ENCODE results near the gene TASP1.

TASP1 gene

GRCh38 chr20:13567663-13568062 is 71.1 kb downstream of the TASP1 start:
- DNase-seq = no peak

GRCh38 chr20:13563854-13564253 is 74.9 kb downstream of the TASP1 start:
- DNase-seq = no peak

- DNase-seq = peak; percentile 28
Measured at GRCh38 chr20:13554706-13555105, 84.0 kb downstream of the TASP1 start.

- DNase-seq = peak; percentile 7
Measured at GRCh38 chr20:13554076-13554475, 84.7 kb downstream of the TASP1 start.

- DNase-seq = peak; percentile 6
Measured at GRCh38 chr20:13552061-13552460, 86.7 kb downstream of the TASP1 start.

GRCh38 chr20:13549451-13549850 is 89.3 kb downstream of the TASP1 start:
- DNase-seq = no peak

- peak; percentile 64 for DNase-seq
Measured at GRCh38 chr20:13546497-13547131, 92.1 kb downstream of the TASP1 start.

GRCh38 chr20:13545790-13546189 is 92.9 kb downstream of the TASP1 start:
- DNase-seq = no peak

- no peak for DNase-seq
Measured at GRCh38 chr20:13543783-13544182, 94.9 kb downstream of the TASP1 start.

- DNase-seq = no peak
Measured at GRCh38 chr20:13535627-13536026, 103.1 kb downstream of the TASP1 start.

- peak; percentile 7 for DNase-seq
Measured at GRCh38 chr20:13533946-13534345, 104.8 kb downstream of the TASP1 start.

GRCh38 chr20:13530146-13530545 is 108.6 kb downstream of the TASP1 start:
- no peak for DNase-seq

GRCh38 chr20:13526551-13526950 is 112.2 kb downstream of the TASP1 start:
- peak; percentile 11 for DNase-seq

GRCh38 chr20:13525225-13525940 is 113.3 kb downstream of the TASP1 start:
- DNase-seq = peak; percentile 90

- DNase-seq = no peak
Measured at GRCh38 chr20:13524339-13524738, 114.4 kb downstream of the TASP1 start.

- no peak for DNase-seq
Measured at GRCh38 chr20:13517831-13518230, 120.9 kb downstream of the TASP1 start.

GRCh38 chr20:13515796-13516558 is 122.8 kb downstream of the TASP1 start:
- DNase-seq = no peak

GRCh38 chr20:13515291-13515690 is 123.4 kb downstream of the TASP1 start:
- DNase-seq = no peak

GRCh38 chr20:13510837-13511488 is 127.8 kb downstream of the TASP1 start:
- no peak for DNase-seq

GRCh38 chr20:13507646-13508045 is 131.1 kb downstream of the TASP1 start:
- no peak for DNase-seq

- no peak for DNase-seq
Measured at GRCh38 chr20:13501500-13501899, 137.2 kb downstream of the TASP1 start.

- no peak for DNase-seq
Measured at GRCh38 chr20:13494019-13494418, 144.7 kb downstream of the TASP1 start.

- no peak for DNase-seq
Measured at GRCh38 chr20:13493143-13493542, 145.6 kb downstream of the TASP1 start.

Measured in fibroblast of skin of back (primary cell).